ENCODE data around the gene UBIAD1.

Gene UBIAD1

GRCh38 chr1:11314959-11315358, 42.0 kb downstream of the UBIAD1 start:
- DNase-seq: no peak

GRCh38 chr1:11316701-11317100, 43.7 kb downstream of the UBIAD1 start:
- no peak for DNase-seq

- DNase-seq: no peak
These were observed 46.0 kb downstream of the UBIAD1 start for GRCh38 chr1:11318982-11319381.

- DNase-seq: no peak
These were observed 47.3 kb downstream of the UBIAD1 start for GRCh38 chr1:11320153-11320936.

GRCh38 chr1:11321656-11322491, 48.9 kb downstream of the UBIAD1 start:
- no peak for DNase-seq

- no peak for DNase-seq
These were observed 51.7 kb downstream of the UBIAD1 start for GRCh38 chr1:11324567-11325165.

GRCh38 chr1:11326070-11326469, 53.1 kb downstream of the UBIAD1 start:
- DNase-seq: no peak

GRCh38 chr1:11328444-11328843, 55.4 kb downstream of the UBIAD1 start:
- no peak for DNase-seq

GRCh38 chr1:11330411-11330810, 57.4 kb downstream of the UBIAD1 start:
- no peak for DNase-seq

GRCh38 chr1:11331036-11331944, 58.3 kb downstream of the UBIAD1 start:
- DNase-seq: no peak

- no peak for DNase-seq
These were observed 59.0 kb downstream of the UBIAD1 start for GRCh38 chr1:11331945-11332546.

GRCh38 chr1:11333631-11334030, 60.6 kb downstream of the UBIAD1 start:
- no peak for DNase-seq

- no peak for DNase-seq
These were observed 61.3 kb downstream of the UBIAD1 start for GRCh38 chr1:11334261-11334804.

GRCh38 chr1:11334821-11335220, 61.8 kb downstream of the UBIAD1 start:
- DNase-seq: no peak

- DNase-seq: no peak
These were observed 62.5 kb downstream of the UBIAD1 start for GRCh38 chr1:11335417-11336056.

GRCh38 chr1:11337580-11338073, 64.6 kb downstream of the UBIAD1 start:
- peak; percentile 87 for DNase-seq
